PFSK-1 (cell line): ENCODE results near the gene IGFBP6.

Source experiments
- POLR2AphosphoS5 ChIP-seq: IDR thresholded peaks from 2 replicates; pipeline ENCODE4 v1.6.1; 2012; ENCODE audit warnings: low read depth, mild to moderate bottlenecking, control low read depth, low read length, moderate library complexity
- REST ChIP-seq, 2 experiments: IDR thresholded peaks; 2 replicates each; pipeline versions ENCODE4 v1.6.1 to v1.8.0; 2011 to 2012; ENCODE audit warnings: low read depth in 2 of 2, low read length in 2 of 2, control low read depth in 1 of 2, inconsistent platforms in 1 of 2, mild to moderate bottlenecking in 1 of 2, moderate library complexity in 1 of 2; ENCODE audit not compliant: insufficient read depth in 1 of 2
- TAF1 ChIP-seq: IDR thresholded peaks from 2 replicates; pipeline ENCODE4 v1.6.1; 2012; ENCODE audit warnings: low read length, control low read depth, borderline replicate concordance; ENCODE audit not compliant: insufficient read depth

DNA sequence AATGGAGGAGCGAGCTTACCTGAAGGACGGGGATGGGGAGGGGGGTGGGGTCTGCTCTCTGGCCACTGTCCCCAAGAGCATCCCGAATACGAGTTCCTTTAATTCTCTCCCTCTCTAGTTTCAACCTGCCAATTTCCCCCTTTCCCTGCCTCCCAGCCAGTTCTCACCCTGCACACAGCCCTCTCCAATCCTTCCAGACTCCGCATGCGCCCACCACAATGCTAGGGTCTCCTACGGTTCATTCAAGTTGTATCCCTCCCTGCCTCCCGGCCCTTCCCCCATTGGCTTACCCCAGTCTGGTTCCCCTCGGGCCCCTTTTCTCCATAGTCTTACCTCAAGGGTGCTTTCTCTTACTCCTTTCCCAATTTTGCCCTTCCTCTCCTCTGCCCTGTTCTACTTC, 708 bp upstream of the IGFBP6 start:
- no peak for TF ChIP-seq REST (IDR thresholded peaks at IDR 0.05; ENCODE audit: insufficient read depth in 1 of 2, low read depth in 2 of 2, low read length in 2 of 2)
- TF ChIP-seq POLR2AphosphoS5 = no peak
- TF ChIP-seq TAF1 = no peak
